CD4-positive, alpha-beta T cell treated with Interleukin-1 beta for 1 hour (primary cell): ENCODE data around the gene NCBP2.
A peak's percentile ranks its signal among the peaks of the same experiment; 100 is the strongest.

Experiments
- DNase-seq, 2 donors: peaks; one replicate each; pipeline ENCODE4 v3.0.0-alpha.2; 2020 to 2022

Gene NCBP2

GRCh38 chr3:196942226-196942914 is at the start of gene NCBP2:
Gene NCBP2, minus strand, starts transcription at chr3:196942528. Its CDS starts 25 bp downstream, at chr3:196942503.
- DNase-seq: peak; percentile 98 to 99

DNA sequence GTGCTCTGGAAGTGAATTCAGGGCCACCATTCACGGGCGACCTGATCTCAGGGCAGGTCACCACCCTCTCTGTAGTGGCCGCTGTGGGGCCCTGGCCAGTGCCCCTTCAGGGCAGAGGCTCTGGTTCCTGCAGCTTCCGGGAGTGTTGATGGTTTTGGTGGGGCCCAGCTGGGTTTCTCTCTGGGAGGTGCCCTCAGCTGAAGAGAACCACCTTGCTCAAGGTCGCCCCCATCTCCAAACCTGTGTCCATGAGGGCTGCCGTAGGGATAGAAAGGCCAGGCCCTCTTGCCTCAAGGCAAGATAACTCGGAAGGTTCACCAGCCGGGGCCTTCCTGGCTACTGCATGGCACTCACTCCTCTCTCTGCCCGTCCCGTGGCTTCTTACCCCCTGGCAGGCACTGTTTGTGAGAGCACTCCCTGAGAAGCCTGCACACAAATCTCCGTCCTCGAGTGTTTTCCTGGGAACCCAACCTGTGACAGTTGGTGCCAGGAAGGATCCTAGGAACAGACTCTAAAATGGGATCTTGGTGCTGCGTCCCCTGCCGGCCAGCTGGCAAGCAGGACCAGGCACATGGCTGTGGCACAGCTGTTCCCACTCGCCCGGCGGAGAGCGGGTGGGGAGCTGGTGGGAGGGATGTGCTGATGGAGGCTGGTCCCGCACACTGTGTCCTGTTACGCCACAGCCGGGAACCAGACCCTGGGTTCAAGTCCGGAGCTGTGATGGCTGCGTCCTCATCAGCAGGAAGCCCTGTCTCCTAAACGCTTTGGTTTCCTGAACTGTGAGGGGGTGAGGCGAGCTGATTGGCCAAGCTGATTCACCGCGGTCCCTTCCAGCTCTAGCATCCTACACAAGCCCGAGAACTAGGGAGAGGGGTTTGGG is 49.5 kb upstream of the NCBP2 start:
- DNase-seq: no peak

- DNase-seq: no peak
Observed at GRCh38 chr3:196990601-196991007, 48.3 kb upstream of the NCBP2 start.

- DNase-seq: no peak
Observed at GRCh38 chr3:196989721-196990262, 47.5 kb upstream of the NCBP2 start.

DNA sequence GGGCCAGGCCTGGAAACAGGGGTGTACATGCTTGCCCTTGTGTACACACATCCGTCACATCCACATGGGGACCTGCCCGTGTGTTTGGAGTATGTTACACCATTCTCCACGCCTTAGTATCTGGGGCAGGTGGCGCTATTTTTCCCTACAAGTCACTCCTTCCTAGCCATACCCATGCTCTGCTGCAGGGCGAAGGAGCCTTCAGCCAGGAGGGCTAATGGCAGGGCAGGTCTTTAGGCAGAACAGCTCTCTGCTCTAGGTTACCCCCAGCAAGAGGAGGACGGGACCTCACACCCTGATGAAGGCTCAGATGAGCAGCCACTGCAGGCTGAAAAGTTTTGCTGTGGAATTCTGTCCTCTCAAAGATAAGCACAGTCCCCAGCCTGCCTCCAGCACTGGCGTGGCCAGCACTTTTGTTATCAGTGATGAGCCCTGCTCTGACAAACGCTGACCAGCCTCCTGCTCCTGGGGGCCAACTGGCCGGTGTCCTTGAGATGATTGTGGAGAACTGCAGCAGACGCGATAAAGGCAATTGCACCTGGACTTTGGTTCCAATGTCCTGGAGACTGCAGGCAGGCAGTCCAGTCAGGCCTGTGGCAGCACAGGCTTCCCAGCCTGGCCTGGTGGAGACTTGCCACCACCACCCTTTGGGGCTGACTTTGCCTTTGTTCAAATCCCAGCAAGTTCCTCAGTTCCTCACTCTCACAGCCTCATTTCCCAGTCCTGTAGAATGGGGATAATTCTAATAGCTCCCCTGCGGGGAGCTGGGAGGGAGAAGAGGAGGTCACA is 46.1 kb upstream of the NCBP2 start:
- no peak for DNase-seq

GRCh38 chr3:196987022-196987421 is 44.7 kb upstream of the NCBP2 start:
- DNase-seq: no peak

DNA sequence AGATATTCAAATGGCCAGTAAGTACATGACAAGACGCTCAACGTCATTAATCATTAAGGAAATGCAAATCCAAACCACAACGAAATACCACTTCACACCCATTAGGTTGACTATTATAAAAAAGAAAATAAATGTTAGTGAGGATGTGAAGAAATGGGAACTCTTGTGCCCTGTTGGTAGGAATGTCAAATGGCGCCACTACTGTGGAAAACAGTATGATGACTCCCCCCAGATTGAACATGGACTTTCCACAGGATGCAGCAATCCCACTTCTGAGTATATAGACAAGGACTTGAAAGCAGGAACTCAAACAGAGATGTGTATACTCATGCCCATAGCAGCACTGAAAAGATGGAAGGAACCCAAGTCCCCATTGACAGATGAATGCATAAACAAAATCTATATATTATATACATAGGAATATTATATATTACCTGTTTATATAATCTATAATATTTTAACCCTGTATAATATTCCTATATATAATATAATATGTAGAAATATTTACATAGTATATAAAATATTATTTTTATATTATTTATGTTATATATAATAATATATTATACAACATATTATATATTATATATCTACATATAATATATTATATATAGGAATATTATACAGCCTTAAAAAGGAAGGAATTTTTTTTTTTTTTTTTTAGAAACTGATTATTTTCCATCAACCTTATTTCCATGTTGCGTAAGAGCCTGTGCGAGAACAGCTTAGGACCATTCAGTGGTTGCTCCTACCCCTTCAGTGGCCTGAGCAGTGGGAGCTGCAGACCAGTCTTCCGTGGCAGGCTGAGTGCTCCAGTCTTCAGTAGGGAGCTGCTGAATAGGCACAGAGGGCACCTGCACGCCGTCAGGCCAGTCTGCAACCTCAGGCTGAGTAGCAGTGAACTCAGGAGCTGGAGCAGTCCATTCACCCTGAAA is 43.9 kb upstream of the NCBP2 start:
- no peak for DNase-seq

GRCh38 chr3:196985298-196985697 is 43.0 kb upstream of the NCBP2 start:
- DNase-seq: no peak

- DNase-seq: no peak
Observed at GRCh38 chr3:196983186-196983585, 40.9 kb upstream of the NCBP2 start.

GRCh38 chr3:196981657-196982056 is 39.3 kb upstream of the NCBP2 start:
- DNase-seq: no peak

GRCh38 chr3:196979545-196979944 is 37.2 kb upstream of the NCBP2 start:
- DNase-seq: no peak

DNA sequence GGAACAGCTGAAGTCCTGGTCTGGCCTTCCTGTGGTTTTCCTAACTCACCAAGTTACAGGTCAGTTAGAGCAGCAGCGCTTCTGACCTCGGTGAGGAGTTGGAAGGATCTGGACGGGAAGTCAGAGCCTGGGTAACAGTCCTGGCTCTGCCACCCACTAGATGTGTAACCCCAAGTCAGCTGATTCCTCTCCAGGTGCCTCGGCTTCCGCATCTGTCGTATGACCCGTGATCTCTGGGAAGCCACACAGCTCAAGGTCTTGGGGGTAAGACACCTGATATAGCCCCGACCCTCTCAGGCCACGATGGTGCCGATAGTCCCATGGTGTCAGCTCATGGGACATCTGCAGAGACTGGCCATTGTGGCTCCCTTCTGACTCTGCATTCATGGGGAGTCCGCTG is 34.6 kb upstream of the NCBP2 start:
- DNase-seq: no peak

DNA sequence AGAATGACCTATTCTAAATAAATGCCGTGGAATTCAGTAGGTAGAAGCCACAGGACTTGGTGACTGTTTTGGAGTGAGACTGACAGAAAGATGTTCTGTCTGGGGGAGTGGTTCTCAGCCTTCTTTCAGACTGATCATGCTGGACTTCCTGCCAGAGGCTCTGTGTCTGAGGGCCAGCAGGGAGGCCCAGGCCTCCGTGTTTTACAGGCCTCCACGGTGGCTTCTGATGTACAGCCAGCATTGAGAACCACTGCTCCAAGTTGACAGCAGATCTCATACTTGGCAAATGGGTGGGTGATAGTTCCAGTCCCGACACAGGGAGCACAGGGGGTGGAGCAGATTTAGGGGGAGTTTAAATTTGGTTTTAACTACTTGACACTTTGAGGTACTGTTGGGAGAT is 33.0 kb upstream of the NCBP2 start:
- DNase-seq: no peak

DNA sequence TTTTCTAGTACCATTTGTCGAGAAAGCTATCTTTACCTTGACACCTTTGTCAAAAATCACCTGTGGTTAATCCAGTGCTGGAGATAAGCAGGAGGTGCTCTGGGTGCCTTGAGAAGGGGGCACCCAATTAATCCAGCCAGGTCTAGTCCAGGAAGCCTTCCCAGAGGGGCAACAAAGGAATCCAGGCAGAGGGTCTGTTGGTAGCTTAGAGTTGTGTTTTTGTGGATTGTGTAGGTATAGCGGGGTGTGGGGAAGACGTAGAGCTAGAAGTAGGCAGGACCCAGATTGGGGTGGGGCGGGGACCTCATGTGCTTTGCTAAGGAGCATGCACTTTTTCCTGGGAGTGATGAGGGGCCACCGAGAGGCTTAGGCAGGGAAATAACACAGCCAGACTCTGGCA is 32.3 kb upstream of the NCBP2 start:
- DNase-seq: no peak

GRCh38 chr3:196971094-196971698 is 28.9 kb upstream of the NCBP2 start:
- no peak for DNase-seq

GRCh38 chr3:196970547-196971093 is 28.3 kb upstream of the NCBP2 start:
- DNase-seq: no peak

GRCh38 chr3:196969660-196970546 is 27.6 kb upstream of the NCBP2 start:
- DNase-seq: peak; percentile 70 to 71

- peak; percentile 32 to 35 for DNase-seq
Observed at GRCh38 chr3:196969134-196969659, 26.9 kb upstream of the NCBP2 start.

- DNase-seq: no peak
Observed at GRCh38 chr3:196968233-196969133, 26.2 kb upstream of the NCBP2 start, which contains the start of gene PIGZ. Gene PIGZ, minus strand, starts transcription at chr3:196968833. Its CDS starts 16,802 bp downstream, at chr3:196952031.
